ENCODE measurements around the gene HSPB7.
"Not testable (repeated sequence)": the region's sequence is repeated elsewhere in the genome, so short reads cannot be mapped to it uniquely, and the experiment has no call there.

HSPB7 gene

DNA sequence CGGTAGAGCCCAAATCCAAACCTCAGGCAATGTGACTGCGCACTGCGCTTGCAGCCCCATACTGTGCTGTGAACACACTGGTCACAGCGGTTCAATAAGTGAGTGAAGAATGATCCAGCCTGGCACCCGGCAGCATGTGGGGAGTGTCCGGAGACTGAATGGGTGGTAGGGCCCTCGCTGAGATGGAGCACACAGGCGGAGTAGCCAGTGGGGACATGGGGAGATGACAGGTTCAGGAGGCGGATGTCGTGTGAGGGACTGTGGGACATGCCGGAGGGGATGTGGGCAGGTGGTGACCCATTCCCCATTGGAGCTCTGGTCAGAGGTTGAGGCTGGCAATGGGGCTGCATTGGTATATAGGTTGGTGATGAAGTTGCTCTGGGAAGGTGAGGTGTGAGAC lies 8.2 kb downstream of the HSPB7 start:
- in situ Hi-C loops (cut with MboI; ENCODE audit: low pct_unique_long_range_greater_than_20kb, low sequenced_read_pairs, unreplicated experiment) = no loop called here
- no peak for TF ChIP-seq CTCF (IDR thresholded peaks at IDR 0.05; ENCODE audit: extremely low read depth, insufficient read depth, missing control alignments)
- DNase-seq (ENCODE audit: low spot score) = no peak

- TF ChIP-seq CTCF (IDR thresholded peaks at IDR 0.05; ENCODE audit: extremely low read depth, insufficient read depth, missing control alignments) = peak; percentile 91
- in situ Hi-C loops (cut with MboI; ENCODE audit: low pct_unique_long_range_greater_than_20kb, low sequenced_read_pairs, unreplicated experiment) = no loop called here
- DNase-seq (ENCODE audit: low spot score) = peak; percentile 77
Observed at GRCh38 chr1:16009030-16009460, 8.8 kb downstream of the HSPB7 start.

GRCh38 chr1:16007671-16008341 lies 10.0 kb downstream of the HSPB7 start:
- no peak for TF ChIP-seq CTCF (IDR thresholded peaks at IDR 0.05; ENCODE audit: extremely low read depth, insufficient read depth, missing control alignments)
- no peak for DNase-seq (ENCODE audit: low spot score)
- in situ Hi-C loops (cut with MboI; ENCODE audit: low pct_unique_long_range_greater_than_20kb, low sequenced_read_pairs, unreplicated experiment) = no loop called here

- in situ Hi-C loops (cut with MboI; ENCODE audit: low pct_unique_long_range_greater_than_20kb, low sequenced_read_pairs, unreplicated experiment) = no loop called here
- peak; percentile 43 for TF ChIP-seq CTCF (IDR thresholded peaks at IDR 0.05; ENCODE audit: extremely low read depth, insufficient read depth, missing control alignments)
- DNase-seq (ENCODE audit: low spot score) = peak; percentile 67
Observed at GRCh38 chr1:16006552-16007485, 11.0 kb downstream of the HSPB7 start.

DNA sequence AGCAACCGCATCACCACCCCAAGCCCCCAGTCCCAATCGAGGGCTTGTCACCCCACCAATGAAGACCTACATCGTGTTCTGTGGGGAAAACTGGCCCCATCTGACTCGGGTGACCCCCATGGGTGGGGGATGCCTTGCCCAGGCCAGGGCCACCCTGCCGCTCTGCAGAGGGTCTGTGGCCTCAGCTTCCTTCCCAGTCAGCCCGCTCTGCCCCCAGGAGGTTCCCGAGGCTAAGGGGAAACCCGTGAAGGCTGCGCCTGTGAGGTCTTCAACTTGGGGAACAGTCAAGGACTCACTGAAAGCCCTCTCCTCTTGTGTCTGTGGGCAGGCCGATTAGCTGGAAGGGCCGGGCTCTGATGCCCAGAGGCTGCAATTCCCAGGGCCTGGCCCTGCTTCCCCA lies 11.8 kb downstream of the HSPB7 start:
- DNase-seq (ENCODE audit: low spot score) = no peak
- no peak for TF ChIP-seq CTCF (IDR thresholded peaks at IDR 0.05; ENCODE audit: extremely low read depth, insufficient read depth, missing control alignments)
- in situ Hi-C loops (cut with MboI; ENCODE audit: low pct_unique_long_range_greater_than_20kb, low sequenced_read_pairs, unreplicated experiment) = no loop called here

- TF ChIP-seq CTCF (IDR thresholded peaks at IDR 0.05; ENCODE audit: extremely low read depth, insufficient read depth, missing control alignments) = no peak
- DNase-seq (ENCODE audit: low spot score) = no peak
- in situ Hi-C loops (cut with MboI; ENCODE audit: low pct_unique_long_range_greater_than_20kb, low sequenced_read_pairs, unreplicated experiment) = no loop called here
Observed at GRCh38 chr1:16005597-16005996, 12.2 kb downstream of the HSPB7 start.

GRCh38 chr1:16001274-16001673 lies 16.6 kb downstream of the HSPB7 start:
- in situ Hi-C loops (cut with MboI; ENCODE audit: low pct_unique_long_range_greater_than_20kb, low sequenced_read_pairs, unreplicated experiment); DNase-seq (ENCODE audit: low spot score): not testable (repeated sequence)

Measured in GM13977 (cell line).